K562 (cell line): ENCODE results near the gene HGS.
A peak's percentile ranks its signal among the peaks of the same experiment; 100 is the strongest.

Experiments
- BRCA1 ChIP-seq, 2 experiments: fragments of 450-650 bp in 1 of 2; sonication (generic) in 1 of 2; formaldehyde crosslinking in 1 of 2; IDR thresholded peaks; 2 replicates each; pipeline versions ENCODE4 v1.5.0 to v1.6.1; 2017 to 2020; ENCODE audit warnings: mild to moderate bottlenecking in 1 of 2, missing genetic modification reagents in 1 of 2
- CTCF ChIP-seq, 3 experiments: IDR thresholded peaks in 2 of 3; conservative IDR thresholded peaks in 1 of 3; 2 replicates each; pipeline ENCODE4 v1.5.1; 2011 to 2012; ENCODE audit warnings: low read length in 3 of 3, mild to moderate bottlenecking in 3 of 3, control low read depth in 2 of 3, improper control_type of control experiment in 1 of 3, inconsistent platforms in 1 of 3, low read depth in 1 of 3, mixed read lengths in 1 of 3, moderate library complexity in 1 of 3; ENCODE audit not compliant: insufficient read depth in 2 of 3
- HNRNPH1 ChIP-seq: fragments of 200-400 bp; formaldehyde crosslinking; optimal IDR thresholded peaks from 2 replicates; pipeline ENCODE3; 2017; ENCODE audit warnings: low read depth, mild to moderate bottlenecking, low read length, moderate library complexity
- MAFK ChIP-seq: IDR thresholded peaks from 2 replicates; pipeline ENCODE4 v1.6.1; 2011; ENCODE audit warnings: low read length, improper control_type of control experiment

GRCh38 chr17:81722184-81723120, 38.6 kb downstream of the HGS start:
- TF ChIP-seq BRCA1 (IDR thresholded peaks at IDR 0.05), result no peak
- no peak for TF ChIP-seq BRCA1 (CRISPR knock-in tag; IDR thresholded peaks at IDR 0.05)
- no peak for TF ChIP-seq CTCF (IDR thresholded peaks at IDR 0.05 in 2 of 3, conservative IDR thresholded peaks at IDR 0.05 in 1 of 3; ENCODE audit: insufficient read depth in 2 of 3, low read depth in 1 of 3, low read length in 3 of 3)
- TF ChIP-seq MAFK, result peak; percentile 100
- TF ChIP-seq HNRNPH1, result no peak
